GM21390 (cell line): ENCODE measurements around the gene ADAMTS13.
"Not testable (repeated sequence)": the region's sequence is repeated elsewhere in the genome, so short reads cannot be mapped to it uniquely, and the experiment has no call there.

Source experiments
- ATAC-seq: cut with Tn5 transposase; IDR thresholded peaks from one replicate; pipeline ENCODE4 v1.9.1; 2021; ENCODE audit not compliant: unreplicated experiment

The ADAMTS13 gene

GRCh38 chr9:133391449-133391848 lies 30.7 kb upstream of the ADAMTS13 start:
- not testable (repeated sequence) for ATAC-seq

- ATAC-seq, result not testable (repeated sequence)
These were observed 29.9 kb upstream of the ADAMTS13 start for GRCh38 chr9:133392308-133392707.

GRCh38 chr9:133393399-133393798 lies 28.8 kb upstream of the ADAMTS13 start:
- no peak for ATAC-seq

GRCh38 chr9:133394687-133395271 lies 27.4 kb upstream of the ADAMTS13 start:
- ATAC-seq, result no peak

- no peak for ATAC-seq
These were observed 25.2 kb upstream of the ADAMTS13 start for GRCh38 chr9:133396952-133397351.

- ATAC-seq, result no peak
These were observed 24.8 kb upstream of the ADAMTS13 start for GRCh38 chr9:133397370-133397769.

- no peak for ATAC-seq
These were observed 24.3 kb upstream of the ADAMTS13 start for GRCh38 chr9:133397895-133398294.

GRCh38 chr9:133400292-133400691 lies 21.9 kb upstream of the ADAMTS13 start:
- no peak for ATAC-seq

GRCh38 chr9:133401588-133401987 lies 20.6 kb upstream of the ADAMTS13 start:
- no peak for ATAC-seq

GRCh38 chr9:133402689-133403088 lies 19.5 kb upstream of the ADAMTS13 start:
- ATAC-seq, result no peak

GRCh38 chr9:133403766-133404453 lies 18.3 kb upstream of the ADAMTS13 start:
- no peak for ATAC-seq

GRCh38 chr9:133404454-133405002 lies 17.6 kb upstream of the ADAMTS13 start:
- no peak for ATAC-seq

GRCh38 chr9:133405508-133406438 lies 16.4 kb upstream of the ADAMTS13 start:
- no peak for ATAC-seq

- ATAC-seq, result peak; percentile 65
These were observed 15.5 kb upstream of the ADAMTS13 start for GRCh38 chr9:133406480-133407307.

GRCh38 chr9:133408042-133408441 lies 14.1 kb upstream of the ADAMTS13 start:
- no peak for ATAC-seq

- no peak for ATAC-seq
These were observed 7.0 kb upstream of the ADAMTS13 start for GRCh38 chr9:133415170-133415569.

- peak; percentile 65 for ATAC-seq
These were observed 4.4 kb upstream of the ADAMTS13 start, which contains the start of gene REXO4 for GRCh38 chr9:133417541-133418461. Gene REXO4 (minus strand): TSS chr9:133418010. CDS start chr9:133417844, 166 bp downstream.

- no peak for ATAC-seq
These were observed 3.2 kb upstream of the ADAMTS13 start for GRCh38 chr9:133419005-133419404.

GRCh38 chr9:133420392-133420827 lies 1.8 kb upstream of the ADAMTS13 start:
- ATAC-seq, result no peak
